Fibroblast of gingiva (primary cell): ENCODE results near the gene BCCIP.

Source experiments
- DNase-seq: peaks from one replicate; pipeline ENCODE4 v3.0.0-alpha.2; 2011; ENCODE audit warnings: low read depth

BCCIP gene

GRCh38 chr10:125822878-125823662, at the start of gene BCCIP, which contains the start of gene UROS:
Gene BCCIP (plus strand): TSS chr10:125823546. CDS start chr10:125823558, 12 bp downstream.
Gene UROS (minus strand): TSS chr10:125823258. CDS start chr10:125816499, 6,759 bp downstream.
- peak; percentile 85 for DNase-seq

DNA sequence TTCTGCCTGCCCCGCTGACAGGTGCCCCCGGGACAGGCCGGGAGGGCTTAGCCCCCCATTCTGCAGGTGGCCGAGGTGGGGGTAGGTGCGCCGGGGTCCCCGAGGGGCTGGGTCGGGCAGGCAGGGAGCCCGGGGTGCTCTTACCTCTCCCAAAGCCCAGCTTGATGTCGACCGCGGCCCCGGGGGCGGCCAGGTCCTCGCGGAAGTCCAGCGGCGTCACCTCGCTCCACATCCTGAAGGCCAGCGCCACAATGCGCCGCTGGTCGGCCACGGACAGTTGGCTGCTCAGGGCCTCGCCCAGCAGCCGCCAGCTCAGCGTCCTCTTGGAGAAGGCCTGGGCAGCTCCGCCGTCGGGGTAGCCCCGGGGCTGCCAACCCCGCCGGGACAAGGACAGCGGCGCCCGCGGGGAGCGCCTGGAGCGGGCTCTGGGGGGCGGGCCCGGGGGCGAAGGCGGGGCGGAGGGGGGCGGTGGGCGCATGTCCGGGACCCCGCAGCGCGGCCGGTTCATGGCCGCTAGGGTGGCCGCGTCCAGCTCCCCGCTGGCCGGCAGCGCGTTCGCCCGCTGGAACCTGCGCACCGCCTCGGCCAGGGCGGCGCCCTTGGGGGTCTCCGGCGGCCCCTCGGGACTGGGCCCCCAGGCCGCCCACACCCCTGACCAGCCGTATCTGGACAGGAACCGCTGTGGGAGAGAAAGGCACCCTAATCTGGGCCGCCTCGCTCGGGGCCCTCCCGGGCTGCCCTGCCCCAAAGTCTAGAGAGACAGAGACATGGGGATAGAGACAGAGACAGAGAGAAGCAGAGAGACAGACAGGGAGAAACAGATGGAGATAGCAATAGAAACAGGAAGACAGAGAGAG, 49.4 kb upstream of the BCCIP start:
- no peak for DNase-seq

GRCh38 chr10:125774581-125775191, 48.7 kb upstream of the BCCIP start:
- no peak for DNase-seq

DNA sequence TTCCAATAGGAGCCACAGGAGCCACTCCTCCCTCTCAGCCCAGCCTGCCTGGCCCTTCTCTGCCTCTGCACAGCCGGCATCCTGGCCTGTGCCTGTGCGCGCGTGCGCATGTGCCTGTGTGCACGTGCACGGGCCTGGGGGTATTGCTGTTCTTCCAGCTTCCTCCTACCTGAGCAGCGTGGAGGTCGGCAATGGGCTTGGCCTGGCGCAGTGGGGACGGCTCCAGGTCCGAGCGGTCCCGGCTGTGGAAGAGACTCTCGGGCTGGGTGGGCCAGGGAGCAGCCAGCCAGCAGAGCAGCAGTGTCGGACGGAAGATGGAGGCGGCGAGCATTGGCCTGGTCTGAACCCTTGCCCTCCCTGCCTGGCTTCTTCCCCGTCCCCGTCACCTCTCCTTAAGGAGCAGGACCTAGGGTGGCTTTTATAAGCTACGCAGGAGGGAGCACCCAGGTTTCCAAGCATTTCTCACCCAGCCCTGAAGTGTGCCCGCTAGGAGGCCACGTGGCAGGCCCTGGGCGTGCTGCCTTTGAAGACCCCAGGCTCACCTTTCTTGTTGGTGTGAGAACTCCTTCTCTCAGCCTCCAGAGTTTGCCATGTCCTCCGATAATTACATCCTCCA, 47.7 kb upstream of the BCCIP start, which contains the start of gene MMP21:
TSS of gene MMP21 (minus strand) at position 331 of the 616 bp plus-strand sequence. CDS start at position 331, 0 bp downstream.
- no peak for DNase-seq

GRCh38 chr10:125777806-125778205, 45.5 kb upstream of the BCCIP start:
- DNase-seq, result no peak

GRCh38 chr10:125778556-125778955, 44.8 kb upstream of the BCCIP start:
- DNase-seq, result no peak

GRCh38 chr10:125779403-125780327, 43.7 kb upstream of the BCCIP start:
- peak; percentile 22 for DNase-seq

GRCh38 chr10:125781374-125781773, 42.0 kb upstream of the BCCIP start:
- DNase-seq, result no peak

DNA sequence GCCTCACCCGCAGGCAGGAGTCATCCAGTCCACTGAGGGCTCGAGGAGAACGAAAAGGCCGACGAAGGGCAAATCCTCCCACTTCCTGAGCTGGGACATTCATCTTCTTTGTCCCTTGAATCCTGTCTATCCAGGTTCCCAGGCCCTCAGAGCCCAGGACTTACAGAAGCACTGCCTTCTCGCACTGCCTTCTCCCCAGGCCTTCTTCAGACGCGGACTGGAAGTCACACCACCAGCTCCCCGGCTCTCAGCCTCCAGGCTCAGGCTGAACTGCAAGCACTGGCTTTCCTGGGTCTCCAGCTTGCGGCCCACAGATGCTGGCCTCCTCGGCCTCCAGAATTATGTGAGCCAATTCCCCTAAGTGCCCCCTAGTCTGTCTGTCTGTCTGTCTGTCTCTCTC, 41.3 kb upstream of the BCCIP start:
- DNase-seq, result no peak

DNA sequence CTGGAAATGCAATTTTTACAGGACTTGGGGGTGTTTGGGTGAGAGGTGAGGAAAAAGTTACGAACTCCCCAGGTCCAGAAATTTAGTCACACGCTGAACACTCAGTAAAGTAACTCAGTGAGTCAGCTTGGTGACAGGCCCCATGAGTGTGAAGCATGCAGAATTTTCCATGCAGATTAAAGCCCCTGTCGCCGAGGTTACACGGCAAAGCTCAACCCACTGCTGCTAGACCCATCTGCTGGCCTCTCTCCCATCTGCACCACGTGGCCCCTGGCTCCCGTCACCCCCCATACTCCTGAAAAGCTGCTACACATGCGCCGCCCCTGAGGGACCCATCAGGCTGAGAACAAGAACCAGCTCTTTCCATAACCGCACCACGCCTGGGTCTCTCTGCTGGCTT, 40.7 kb upstream of the BCCIP start:
- no peak for DNase-seq

DNA sequence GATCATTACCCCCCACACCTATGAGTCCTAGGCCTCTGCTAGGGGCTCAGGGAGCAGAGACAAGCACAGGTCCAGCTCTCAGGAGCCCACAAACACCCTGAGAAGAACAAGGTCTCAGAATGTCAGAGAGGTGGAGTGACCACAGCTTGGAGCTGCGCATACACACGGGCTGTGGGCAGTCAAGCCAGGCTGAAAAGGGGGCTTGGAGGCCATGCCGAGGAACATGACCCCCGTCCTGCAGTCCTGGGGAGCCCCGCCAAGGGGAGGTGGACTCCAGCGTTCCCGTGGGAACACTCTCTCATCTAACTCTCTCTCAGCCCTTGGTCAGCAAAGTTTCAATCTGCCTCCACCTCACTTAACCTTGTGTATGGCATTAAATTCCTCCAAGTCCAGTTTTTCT, 39.9 kb upstream of the BCCIP start:
- no peak for DNase-seq

- DNase-seq, result no peak
These were observed 39.4 kb upstream of the BCCIP start for GRCh38 chr10:125783957-125784356.

- no peak for DNase-seq
These were observed 37.6 kb upstream of the BCCIP start for GRCh38 chr10:125785791-125786190.

DNA sequence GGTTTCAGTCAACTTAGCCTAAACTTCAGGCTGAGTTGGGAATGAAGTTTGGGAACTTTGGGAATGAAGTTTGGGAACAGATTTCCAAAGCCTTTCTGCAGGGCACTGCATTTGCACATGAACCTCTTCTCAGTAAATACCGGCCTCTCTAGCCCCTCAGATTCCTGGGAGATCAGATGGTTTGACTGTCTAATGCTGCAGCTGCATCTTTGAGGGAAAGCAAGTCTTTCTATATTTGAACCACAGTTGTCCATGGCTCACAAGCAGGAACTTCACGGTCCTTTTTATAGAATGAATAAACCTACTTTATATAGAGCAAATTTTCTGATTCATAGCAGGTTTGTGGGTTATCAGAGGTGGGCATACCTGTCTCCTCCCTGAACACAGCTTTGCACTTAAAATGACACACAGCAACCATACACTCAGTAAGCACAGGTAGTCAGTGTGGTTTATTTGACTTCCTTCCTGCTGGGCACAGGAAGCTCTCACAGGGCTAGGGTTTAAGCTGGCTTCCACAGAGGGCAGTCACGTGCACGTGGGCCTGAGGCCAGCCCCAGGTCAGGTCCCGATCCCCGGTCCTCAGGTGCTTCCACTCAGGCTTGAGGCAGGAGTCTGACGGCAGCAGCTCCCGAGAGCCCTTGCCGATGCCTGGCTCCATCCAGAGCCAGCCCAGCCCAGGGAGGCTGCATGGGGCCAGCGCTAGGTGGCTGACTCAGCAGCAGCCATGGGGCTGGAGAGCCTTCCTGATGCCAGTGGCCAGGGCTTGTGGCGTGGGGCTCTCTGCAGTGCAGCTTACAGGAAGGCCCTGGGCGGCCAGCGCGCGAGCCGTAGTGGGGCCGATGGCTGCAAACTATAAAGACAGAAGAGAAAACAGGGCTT, 35.0 kb upstream of the BCCIP start:
- no peak for DNase-seq

DNA sequence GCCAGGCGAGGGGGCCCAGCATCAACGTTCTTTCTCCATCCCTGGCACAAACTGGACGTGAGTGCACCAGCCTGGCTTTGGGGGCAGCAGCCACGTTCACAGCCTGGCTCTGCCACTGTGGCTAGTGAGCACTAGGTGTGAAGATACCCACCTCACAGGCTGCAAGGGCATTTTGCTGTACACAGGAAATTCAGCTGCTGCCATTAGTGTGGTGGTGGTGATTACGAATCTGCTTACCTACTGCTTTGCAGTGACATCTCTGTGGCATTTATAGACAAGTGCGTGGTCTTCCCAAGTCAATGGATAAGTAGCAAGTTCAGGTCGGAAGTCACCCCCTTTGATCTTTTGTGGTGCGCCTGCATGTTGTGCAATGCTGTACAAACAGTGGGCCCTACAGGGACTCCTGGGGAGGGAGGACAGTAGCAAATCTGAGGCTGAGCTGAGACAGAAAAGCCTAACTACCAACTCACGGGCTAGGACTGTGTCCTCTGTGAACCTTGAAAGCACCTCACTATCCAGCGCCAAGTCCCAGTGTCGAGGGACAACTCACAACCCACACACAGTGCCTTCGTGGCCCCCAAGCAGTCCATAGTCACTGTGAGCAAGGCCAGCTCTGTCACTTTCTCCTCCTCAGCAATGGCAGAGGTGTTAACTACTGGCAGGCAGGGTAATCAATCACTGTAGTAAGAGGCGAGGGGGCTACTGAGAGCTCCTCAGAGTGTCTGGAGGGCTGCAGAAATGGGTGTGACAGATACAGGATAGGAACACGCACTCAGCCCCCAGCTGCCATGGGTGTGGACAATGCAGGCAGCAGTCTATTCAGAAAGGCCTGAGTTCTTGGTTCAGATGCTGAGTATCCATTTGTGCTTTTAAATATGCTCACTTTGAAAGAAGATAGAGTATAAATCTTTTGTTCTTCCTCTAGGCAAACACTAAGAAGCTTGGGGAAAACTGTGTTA, 30.7 kb upstream of the BCCIP start:
- DNase-seq, result no peak

- DNase-seq, result no peak
These were observed 28.2 kb upstream of the BCCIP start for GRCh38 chr10:125795128-125795527.

- no peak for DNase-seq
These were observed 27.6 kb upstream of the BCCIP start for GRCh38 chr10:125795637-125796190.

GRCh38 chr10:125797424-125797823, 25.9 kb upstream of the BCCIP start:
- no peak for DNase-seq
